Activated gamma-delta T cell (primary cell): ENCODE data around the gene PKHD1.

Experiments used
- DNase-seq: peaks from one replicate; lab custom pipeline; 2025; lab: John Stamatoyannopoulos, UW

The PKHD1 gene

GRCh38 chr6:52106994-52107393 is 19.6 kb upstream of the PKHD1 start:
- no peak for DNase-seq

GRCh38 chr6:52104979-52105378 is 17.6 kb upstream of the PKHD1 start:
- no peak for DNase-seq

- DNase-seq: no peak
Observed at GRCh38 chr6:52103623-52104022, 16.2 kb upstream of the PKHD1 start.

- no peak for DNase-seq
Observed at GRCh38 chr6:52102405-52102804, 15.0 kb upstream of the PKHD1 start.

DNA sequence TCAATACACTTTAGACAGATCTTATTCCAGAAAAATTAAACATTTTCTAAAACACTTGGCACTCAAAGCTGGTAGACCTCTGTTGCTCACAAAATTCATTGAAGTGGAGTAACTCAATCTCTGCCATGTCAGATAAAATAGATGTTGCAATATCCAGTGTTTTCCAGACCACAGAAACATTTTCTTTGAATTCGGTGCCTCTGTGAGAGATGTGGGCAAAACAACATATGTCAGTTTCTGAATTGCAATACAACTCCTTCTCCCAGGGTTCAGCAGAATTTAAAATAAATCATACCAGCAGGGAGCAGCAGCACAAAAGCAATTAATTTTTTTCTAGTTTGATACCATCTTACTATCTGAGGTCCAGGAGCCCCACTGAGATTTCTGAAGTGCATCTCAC is 11.3 kb upstream of the PKHD1 start:
- no peak for DNase-seq

- DNase-seq: no peak
Observed at GRCh38 chr6:52089758-52090348, 2.4 kb upstream of the PKHD1 start.

DNA sequence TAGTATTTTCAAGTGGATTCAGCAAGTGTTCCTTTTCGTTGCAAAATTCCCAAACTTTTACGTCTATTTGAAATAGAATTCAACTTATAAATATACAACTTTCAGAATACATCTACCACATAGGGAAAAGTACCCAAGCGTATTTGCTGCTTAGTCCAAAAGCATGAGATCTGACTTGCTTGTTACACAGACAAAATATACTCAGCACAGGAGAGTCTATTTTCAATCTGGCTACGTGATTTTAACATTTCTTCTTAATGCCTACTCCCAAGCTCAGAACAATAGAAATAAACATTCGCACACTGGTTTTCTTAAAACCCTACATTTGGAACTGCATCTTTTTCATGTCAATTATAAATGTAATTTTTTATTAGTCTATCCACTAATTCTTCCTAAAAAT is 672 bp downstream of the PKHD1 start:
- no peak for DNase-seq

DNA sequence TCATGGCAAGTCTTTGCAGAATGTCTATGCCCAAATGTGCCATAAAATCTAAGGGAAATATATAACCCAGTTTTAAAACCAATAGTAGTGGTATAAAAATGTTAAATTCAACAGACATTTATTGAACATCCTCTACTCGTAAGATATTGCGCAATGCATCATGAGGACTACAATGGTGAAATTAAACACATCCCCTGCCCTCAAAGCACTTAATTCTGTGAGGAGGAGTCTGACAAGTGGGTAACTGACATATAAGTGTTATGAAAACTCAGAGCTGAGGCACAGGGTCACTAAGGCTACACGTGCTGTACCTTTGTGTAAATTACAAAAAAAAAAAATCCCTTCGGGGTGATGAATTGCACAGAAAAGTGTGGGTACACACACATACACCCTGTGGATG is 6.2 kb downstream of the PKHD1 start:
- no peak for DNase-seq

GRCh38 chr6:52077961-52078625 is 9.3 kb downstream of the PKHD1 start:
- DNase-seq: no peak

GRCh38 chr6:52077180-52077884 is 10.1 kb downstream of the PKHD1 start:
- DNase-seq: no peak

GRCh38 chr6:52076791-52077179 is 10.6 kb downstream of the PKHD1 start:
- DNase-seq: no peak

DNA sequence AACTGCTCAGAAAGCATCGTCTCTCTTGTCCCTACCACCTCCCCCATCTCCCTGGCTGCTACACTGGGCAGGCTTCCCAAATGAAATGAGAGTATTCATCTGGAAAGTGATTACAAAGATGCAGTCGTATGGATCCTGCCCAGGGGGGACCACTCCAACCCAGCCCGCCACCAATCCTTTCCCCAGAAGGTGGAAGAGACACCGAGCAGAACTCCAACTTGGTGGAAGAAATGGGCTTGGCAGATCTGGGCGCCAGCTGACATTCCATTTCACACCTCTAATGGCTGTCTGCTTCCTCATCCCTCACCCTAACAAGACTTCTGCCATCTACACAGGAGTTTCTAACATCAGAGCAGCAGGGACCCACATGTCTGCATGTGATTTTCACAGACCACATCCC is 12.7 kb downstream of the PKHD1 start:
- no peak for DNase-seq

- no peak for DNase-seq
Observed at GRCh38 chr6:52074155-52074554, 13.3 kb downstream of the PKHD1 start.

DNA sequence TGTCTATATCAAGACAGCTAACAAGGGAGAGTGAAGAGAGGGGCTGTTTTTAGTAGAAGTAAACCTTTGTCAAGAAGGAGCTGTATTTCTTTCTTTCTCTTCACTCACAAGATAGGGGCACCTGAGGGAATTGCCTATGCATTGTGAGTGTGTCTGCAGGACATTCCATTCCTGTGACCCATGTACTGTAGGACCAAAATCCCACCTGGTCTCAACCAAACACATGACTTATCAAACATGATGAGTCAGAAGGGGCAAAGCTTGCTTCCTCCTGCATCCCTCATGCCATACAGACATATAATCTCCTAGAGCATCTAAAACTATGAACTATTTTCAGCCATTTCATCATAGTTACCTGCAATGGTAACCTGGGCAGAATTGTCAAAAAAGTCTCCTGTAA is 21.8 kb downstream of the PKHD1 start:
- no peak for DNase-seq

DNA sequence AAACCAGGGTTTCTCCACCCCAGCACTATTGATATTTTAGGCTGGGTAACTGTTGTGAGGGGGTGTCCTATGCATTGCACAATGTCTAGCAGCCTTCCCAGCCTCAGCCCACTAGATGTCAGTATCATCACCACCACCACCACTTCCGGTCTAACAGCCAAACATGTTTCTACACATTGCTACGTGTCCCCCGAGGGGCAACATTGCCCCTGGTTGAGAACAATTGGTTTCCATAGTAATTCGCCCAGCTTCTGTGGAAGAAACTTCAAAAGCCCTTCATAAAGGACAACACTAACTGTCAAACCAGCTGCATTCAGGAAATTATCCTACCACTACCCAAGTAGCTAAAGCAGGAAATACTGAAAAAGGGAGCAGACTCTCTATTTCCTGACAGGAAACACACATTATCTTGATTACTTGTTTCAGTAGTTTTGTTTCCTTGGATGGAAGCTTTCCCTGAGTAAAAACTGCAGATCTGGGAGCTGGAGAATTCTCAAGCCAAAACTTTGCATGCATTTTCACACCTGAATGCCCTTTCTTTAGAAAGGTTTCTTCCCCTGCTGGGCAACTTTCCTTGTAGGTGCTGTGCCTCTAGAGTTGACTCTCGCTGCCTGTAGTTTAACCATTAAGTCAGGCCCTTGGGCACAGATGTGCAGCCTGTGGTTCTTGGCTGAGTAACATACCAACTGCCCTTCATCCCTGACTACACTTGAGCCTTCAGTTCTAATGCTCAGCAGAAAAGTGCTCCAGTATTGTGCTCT is 23.6 kb downstream of the PKHD1 start:
- no peak for DNase-seq

DNA sequence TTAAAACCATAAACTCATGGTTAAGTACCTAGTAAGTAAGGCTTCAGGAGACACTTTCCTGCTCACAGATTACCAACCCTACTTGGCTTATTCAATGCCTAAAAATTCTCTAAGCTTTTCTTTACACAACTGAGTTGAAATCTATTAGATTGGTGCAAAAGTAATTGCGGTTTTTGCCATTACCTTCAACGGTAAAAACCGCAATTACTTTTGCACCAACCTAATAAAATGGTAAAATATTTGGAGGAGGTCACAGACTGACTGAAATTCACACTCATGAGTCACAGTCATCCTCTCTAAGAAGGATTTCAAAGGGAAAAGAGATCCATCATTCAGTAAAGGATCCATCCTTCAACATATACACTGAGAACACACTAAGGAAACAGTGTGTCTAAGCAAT is 25.9 kb downstream of the PKHD1 start:
- DNase-seq: no peak

GRCh38 chr6:52059821-52060220 is 27.6 kb downstream of the PKHD1 start:
- DNase-seq: no peak

GRCh38 chr6:52055451-52055850 is 32.0 kb downstream of the PKHD1 start:
- DNase-seq: no peak

GRCh38 chr6:52053038-52053695 is 34.2 kb downstream of the PKHD1 start:
- no peak for DNase-seq

- no peak for DNase-seq
Observed at GRCh38 chr6:52050051-52050405, 37.4 kb downstream of the PKHD1 start.

GRCh38 chr6:52049252-52050050 is 38.0 kb downstream of the PKHD1 start:
- no peak for DNase-seq
